ENCODE measurements around the gene MAN1C1. TPM values are rescaled to one million over a fixed set of nuclear protein-coding genes. Genes with fewer than 3 reads are reported as not detected.

MAN1C1 gene
- polyA plus RNA-seq, 1 of the 3 experiments (the other 2 are of a cell fraction) = 0.20 TPM

- DNase-seq = no peak
These were observed 3.5 kb upstream of the MAN1C1 start for GRCh38 chr1:25613091-25613490.

GRCh38 chr1:25614501-25615171, 2.0 kb upstream of the MAN1C1 start:
- Histone ChIP-seq H3K4me2 (no peak overlapping the region), H3K27me3 (ENCODE audit: insufficient read depth) (peaks cover 32% of the 10 kb centered on the region), H4K20me1 (ENCODE audit: insufficient read depth) (no peaks in the 10 kb centered on the region), H3K36me3 (replicated peaks in 1 of 2; ENCODE audit: control insufficient read depth in 1 of 2, insufficient read depth in 2 of 2, low read length in 1 of 2) (no peaks in the 10 kb centered on the region), H3K79me2 (ENCODE audit: insufficient read depth) (no peaks in the 10 kb centered on the region), H3K27ac (ENCODE audit: low read depth in 2 of 2, low read length in 1 of 2) (no peak overlapping the region), H3F3A (replicated peaks; ENCODE audit: insufficient read depth) (peaks cover 5% of the 10 kb centered on the region), H3K4me3 (ENCODE audit: low read depth in 2 of 2, low read length in 1 of 2) (no peak overlapping the region), H3K9ac (no peak overlapping the region), H2AFZ (ENCODE audit: low read depth) (no peak overlapping the region), H3K9me2 (no peaks in the 10 kb centered on the region), H3K4me1 (ENCODE audit: control insufficient read depth in 1 of 2, insufficient read depth in 2 of 2, low read depth in 1 of 2, low read length in 1 of 2) (peaks cover 0 to 36% of the 10 kb centered on the region in 2 experiments; a peak in 2 of 4 replicates), H3K9me3 (no peaks in the 10 kb centered on the region)
- DNase-seq = no peak
- no peak for TF ChIP-seq GATA2 (CRISPR knock-in tag; IDR thresholded peaks at IDR 0.05)
- TF ChIP-seq IRF3 (IDR thresholded peaks at IDR 0.05; ENCODE audit: low read depth, low read length) = no peak
- TF ChIP-seq RAD21 (IDR thresholded peaks at IDR 0.05; ENCODE audit: low read length) = no peak
- TF ChIP-seq NRF1 (IDR thresholded peaks at IDR 0.05; ENCODE audit: low read depth, low read length) = no peak
- TF ChIP-seq YY1 (IDR thresholded peaks at IDR 0.05; ENCODE audit: low read depth) = no peak
- no peak for TF ChIP-seq ELF1 (IDR thresholded peaks at IDR 0.05)
- no peak for TF ChIP-seq RXRA (IDR thresholded peaks at IDR 0.05; ENCODE audit: borderline replicate concordance, low read depth)
- TF ChIP-seq SIN3A (IDR thresholded peaks at IDR 0.05; ENCODE audit: borderline replicate concordance, low read depth, low read length) = no peak
- no peak for TF ChIP-seq FOXJ3 (CRISPR knock-in tag; IDR thresholded peaks at IDR 0.05)
- no peak for TF ChIP-seq POLR2AphosphoS5 (IDR thresholded peaks at IDR 0.05; ENCODE audit: low read depth, low read length)
- no peak for TF ChIP-seq TEAD4 (IDR thresholded peaks at IDR 0.05; ENCODE audit: borderline replicate concordance, insufficient read depth)
- no peak for TF ChIP-seq NFIC (IDR thresholded peaks at IDR 0.05; ENCODE audit: borderline replicate concordance)
- CTCF ChIA-PET = interaction anchor here (0.7 to 8.1 kb wide), 5 partner anchors 130 to 194 kb away, joined by 3 to 76 read pairs (median 3); no protein-coding TSS in a partner anchor
- 76% methylated on average over 3 of the region's 4 CpGs for whole genome bisulfite sequencing (ENCODE audit: low lambda C conversion rate)
- POLR2A ChIA-PET = no interaction called here

More at GRCh38 chr1:25613091-25613490, 3.5 kb upstream of the MAN1C1 start:
- Histone ChIP-seq H3K4me2 (no peak overlapping the region), H3K9me2 (no peaks in the 10 kb centered on the region), H3K9me3 (no peaks in the 10 kb centered on the region), H3K36me3 (replicated peaks in 1 of 2; ENCODE audit: control insufficient read depth in 1 of 2, insufficient read depth in 2 of 2, low read length in 1 of 2) (no peaks in the 10 kb centered on the region), H4K20me1 (ENCODE audit: insufficient read depth) (no peaks in the 10 kb centered on the region), H3K27me3 (ENCODE audit: insufficient read depth) (peaks cover 30% of the 10 kb centered on the region), H2AFZ (ENCODE audit: low read depth) (no peak overlapping the region), H3K4me1 (ENCODE audit: control insufficient read depth in 1 of 2, insufficient read depth in 2 of 2, low read depth in 1 of 2, low read length in 1 of 2) (peaks cover 0 to 25% of the 10 kb centered on the region in 2 experiments; a peak in 1 of 4 replicates), H3K27ac (ENCODE audit: low read depth in 2 of 2, low read length in 1 of 2) (no peak overlapping the region), H3K4me3 (ENCODE audit: low read depth in 2 of 2, low read length in 1 of 2) (no peak overlapping the region), H3F3A (replicated peaks; ENCODE audit: insufficient read depth) (peaks cover 5% of the 10 kb centered on the region), H3K79me2 (ENCODE audit: insufficient read depth) (no peaks in the 10 kb centered on the region), H3K9ac (no peak overlapping the region)
- 69% methylated on average over 3 of the region's 3 CpGs for WGBS (ENCODE audit: low lambda C conversion rate)
- ChIA-PET POLR2A (no interaction called here), CTCF (interaction anchor here (1.0 to 8.1 kb wide), 3 partner anchors 146 to 196 kb away, joined by 3 to 76 read pairs (median 7); no protein-coding TSS in a partner anchor)
- TF ChIP-seq SMC3 (IDR thresholded peaks at IDR 0.05; ENCODE audit: low read depth, low read length) (no peak), CHD2 (IDR thresholded peaks at IDR 0.05; ENCODE audit: low read length, partially characterized antibody) (no peak), FOXJ3 (CRISPR knock-in tag; IDR thresholded peaks at IDR 0.05) (no peak), FOXM1 (IDR thresholded peaks at IDR 0.05; ENCODE audit: low read depth) (no peak)
